K562 (cell line): ENCODE results near the gene COL6A1. TPM values are rescaled to one million over a fixed set of nuclear protein-coding genes. Genes with fewer than 3 reads are reported as not detected.

Experiments used
- ZKSCAN3 ChIP-seq: fragments of 250-450 bp; sonication (Bioruptor Pico); IDR thresholded peaks from 2 replicates; pipeline ENCODE4 v1.4.0; 2020
- polyA plus RNA-seq, 8 experiments: library from polyadenylated mRNA; depleted of rRNA in 4 of 8; stranded (reverse) in 5 of 8; unstranded in 3 of 8; fragments of >200 nt; fragmentation: Nextera tagmentation in 2 of 8; fragmentation: Illumina TruSeq in 1 of 8; extraction: Ambion mirVana in 2 of 8; extraction: Trizol in 1 of 8; gene quantifications; 2 replicates each; pipeline versions ENCODE4 v1.2.1 to v1.2.3, GENCODE V29; 2011 to 2014; ENCODE audit warnings: inconsistent platforms in 1 of 8, missing spikeins in 1 of 8
- total RNA-seq, 7 experiments: library from RNA; depleted of rRNA in 6 of 7; stranded (reverse); fragments of >200 nt in 6 of 7; fragmentation: Illumina TruSeq in 2 of 7; extraction: Trizol in 2 of 7; gene quantifications; 2 replicates each; pipeline versions ENCODE4 v1.2.1 to v1.2.3, GENCODE V29; 2011 to 2021; ENCODE audit warnings: low replicate concordance in 1 of 7
- TF ChIP-seq, protein P1 (sequence below): fragments of 450-650 bp; IDR thresholded peaks from 2 replicates; pipeline ENCODE4 v1.6.1; 2016; ENCODE audit warnings: mild to moderate bottlenecking, moderate library complexity
- TF ChIP-seq, protein P2 (sequence below): fragments of 450-650 bp; IDR thresholded peaks from 2 replicates; pipeline ENCODE4 v1.6.1; 2016
- TF ChIP-seq, protein P3 (sequence below): fragments of 450-650 bp; IDR thresholded peaks from 2 replicates; pipeline ENCODE4 v1.6.1; 2017; ENCODE audit warnings: antibody characterized with exemption, mild to moderate bottlenecking
- TF ChIP-seq, protein P4 (sequence below), 2 experiments: IDR thresholded peaks; 2 replicates each; pipeline ENCODE4 v1.6.1; 2011; ENCODE audit warnings: borderline replicate concordance in 1 of 2, control low read depth in 1 of 2, low read depth in 1 of 2, low read length in 1 of 2, mild to moderate bottlenecking in 1 of 2, mixed read lengths in 1 of 2, moderate library complexity in 1 of 2; ENCODE audit not compliant: insufficient read depth in 1 of 2, insufficient read length in 1 of 2, poor library complexity in 1 of 2, severe bottlenecking in 1 of 2; ENCODE audit errors: extremely low read depth in 1 of 2

COL6A1 gene
- total and polyA plus RNA-seq, 9 of the 15 experiments (the other 6 are each of a cell fraction or from before 2014, with no cell fraction given) = 0.07 to 1.3 (median 0.14) TPM; not detected in 3

DNA sequence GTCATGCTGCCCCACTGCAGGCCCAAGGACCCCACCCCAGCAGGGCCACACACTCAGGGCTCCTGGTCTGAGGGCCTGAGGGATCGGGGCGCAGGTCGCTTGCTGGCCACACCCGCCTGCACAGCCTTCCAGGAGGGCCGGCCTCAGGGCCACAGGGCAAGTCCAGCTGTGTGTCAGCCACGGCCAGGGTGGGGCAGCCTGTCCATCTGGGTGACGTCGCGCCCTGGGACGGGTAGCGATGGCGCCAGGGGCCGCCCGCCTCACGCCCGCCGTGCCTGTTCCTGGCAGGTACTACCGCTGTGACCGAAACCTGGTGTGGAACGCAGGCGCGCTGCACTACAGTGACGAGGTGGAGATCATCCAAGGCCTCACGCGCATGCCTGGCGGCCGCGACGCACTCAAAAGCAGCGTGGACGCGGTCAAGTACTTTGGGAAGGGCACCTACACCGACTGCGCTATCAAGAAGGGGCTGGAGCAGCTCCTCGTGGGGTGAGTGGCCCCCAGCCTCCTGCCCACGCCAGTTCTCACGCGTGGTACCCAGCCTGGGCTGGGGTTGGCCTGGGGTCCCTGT lies 2.5 kb downstream of the COL6A1 start (continued):
- TF ChIP-seq, protein P1, sequence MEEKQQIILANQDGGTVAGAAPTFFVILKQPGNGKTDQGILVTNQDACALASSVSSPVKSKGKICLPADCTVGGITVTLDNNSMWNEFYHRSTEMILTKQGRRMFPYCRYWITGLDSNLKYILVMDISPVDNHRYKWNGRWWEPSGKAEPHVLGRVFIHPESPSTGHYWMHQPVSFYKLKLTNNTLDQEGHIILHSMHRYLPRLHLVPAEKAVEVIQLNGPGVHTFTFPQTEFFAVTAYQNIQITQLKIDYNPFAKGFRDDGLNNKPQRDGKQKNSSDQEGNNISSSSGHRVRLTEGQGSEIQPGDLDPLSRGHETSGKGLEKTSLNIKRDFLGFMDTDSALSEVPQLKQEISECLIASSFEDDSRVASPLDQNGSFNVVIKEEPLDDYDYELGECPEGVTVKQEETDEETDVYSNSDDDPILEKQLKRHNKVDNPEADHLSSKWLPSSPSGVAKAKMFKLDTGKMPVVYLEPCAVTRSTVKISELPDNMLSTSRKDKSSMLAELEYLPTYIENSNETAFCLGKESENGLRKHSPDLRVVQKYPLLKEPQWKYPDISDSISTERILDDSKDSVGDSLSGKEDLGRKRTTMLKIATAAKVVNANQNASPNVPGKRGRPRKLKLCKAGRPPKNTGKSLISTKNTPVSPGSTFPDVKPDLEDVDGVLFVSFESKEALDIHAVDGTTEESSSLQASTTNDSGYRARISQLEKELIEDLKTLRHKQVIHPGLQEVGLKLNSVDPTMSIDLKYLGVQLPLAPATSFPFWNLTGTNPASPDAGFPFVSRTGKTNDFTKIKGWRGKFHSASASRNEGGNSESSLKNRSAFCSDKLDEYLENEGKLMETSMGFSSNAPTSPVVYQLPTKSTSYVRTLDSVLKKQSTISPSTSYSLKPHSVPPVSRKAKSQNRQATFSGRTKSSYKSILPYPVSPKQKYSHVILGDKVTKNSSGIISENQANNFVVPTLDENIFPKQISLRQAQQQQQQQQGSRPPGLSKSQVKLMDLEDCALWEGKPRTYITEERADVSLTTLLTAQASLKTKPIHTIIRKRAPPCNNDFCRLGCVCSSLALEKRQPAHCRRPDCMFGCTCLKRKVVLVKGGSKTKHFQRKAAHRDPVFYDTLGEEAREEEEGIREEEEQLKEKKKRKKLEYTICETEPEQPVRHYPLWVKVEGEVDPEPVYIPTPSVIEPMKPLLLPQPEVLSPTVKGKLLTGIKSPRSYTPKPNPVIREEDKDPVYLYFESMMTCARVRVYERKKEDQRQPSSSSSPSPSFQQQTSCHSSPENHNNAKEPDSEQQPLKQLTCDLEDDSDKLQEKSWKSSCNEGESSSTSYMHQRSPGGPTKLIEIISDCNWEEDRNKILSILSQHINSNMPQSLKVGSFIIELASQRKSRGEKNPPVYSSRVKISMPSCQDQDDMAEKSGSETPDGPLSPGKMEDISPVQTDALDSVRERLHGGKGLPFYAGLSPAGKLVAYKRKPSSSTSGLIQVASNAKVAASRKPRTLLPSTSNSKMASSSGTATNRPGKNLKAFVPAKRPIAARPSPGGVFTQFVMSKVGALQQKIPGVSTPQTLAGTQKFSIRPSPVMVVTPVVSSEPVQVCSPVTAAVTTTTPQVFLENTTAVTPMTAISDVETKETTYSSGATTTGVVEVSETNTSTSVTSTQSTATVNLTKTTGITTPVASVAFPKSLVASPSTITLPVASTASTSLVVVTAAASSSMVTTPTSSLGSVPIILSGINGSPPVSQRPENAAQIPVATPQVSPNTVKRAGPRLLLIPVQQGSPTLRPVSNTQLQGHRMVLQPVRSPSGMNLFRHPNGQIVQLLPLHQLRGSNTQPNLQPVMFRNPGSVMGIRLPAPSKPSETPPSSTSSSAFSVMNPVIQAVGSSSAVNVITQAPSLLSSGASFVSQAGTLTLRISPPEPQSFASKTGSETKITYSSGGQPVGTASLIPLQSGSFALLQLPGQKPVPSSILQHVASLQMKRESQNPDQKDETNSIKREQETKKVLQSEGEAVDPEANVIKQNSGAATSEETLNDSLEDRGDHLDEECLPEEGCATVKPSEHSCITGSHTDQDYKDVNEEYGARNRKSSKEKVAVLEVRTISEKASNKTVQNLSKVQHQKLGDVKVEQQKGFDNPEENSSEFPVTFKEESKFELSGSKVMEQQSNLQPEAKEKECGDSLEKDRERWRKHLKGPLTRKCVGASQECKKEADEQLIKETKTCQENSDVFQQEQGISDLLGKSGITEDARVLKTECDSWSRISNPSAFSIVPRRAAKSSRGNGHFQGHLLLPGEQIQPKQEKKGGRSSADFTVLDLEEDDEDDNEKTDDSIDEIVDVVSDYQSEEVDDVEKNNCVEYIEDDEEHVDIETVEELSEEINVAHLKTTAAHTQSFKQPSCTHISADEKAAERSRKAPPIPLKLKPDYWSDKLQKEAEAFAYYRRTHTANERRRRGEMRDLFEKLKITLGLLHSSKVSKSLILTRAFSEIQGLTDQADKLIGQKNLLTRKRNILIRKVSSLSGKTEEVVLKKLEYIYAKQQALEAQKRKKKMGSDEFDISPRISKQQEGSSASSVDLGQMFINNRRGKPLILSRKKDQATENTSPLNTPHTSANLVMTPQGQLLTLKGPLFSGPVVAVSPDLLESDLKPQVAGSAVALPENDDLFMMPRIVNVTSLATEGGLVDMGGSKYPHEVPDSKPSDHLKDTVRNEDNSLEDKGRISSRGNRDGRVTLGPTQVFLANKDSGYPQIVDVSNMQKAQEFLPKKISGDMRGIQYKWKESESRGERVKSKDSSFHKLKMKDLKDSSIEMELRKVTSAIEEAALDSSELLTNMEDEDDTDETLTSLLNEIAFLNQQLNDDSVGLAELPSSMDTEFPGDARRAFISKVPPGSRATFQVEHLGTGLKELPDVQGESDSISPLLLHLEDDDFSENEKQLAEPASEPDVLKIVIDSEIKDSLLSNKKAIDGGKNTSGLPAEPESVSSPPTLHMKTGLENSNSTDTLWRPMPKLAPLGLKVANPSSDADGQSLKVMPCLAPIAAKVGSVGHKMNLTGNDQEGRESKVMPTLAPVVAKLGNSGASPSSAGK = peak; percentile 57
- TF ChIP-seq, protein P2, sequence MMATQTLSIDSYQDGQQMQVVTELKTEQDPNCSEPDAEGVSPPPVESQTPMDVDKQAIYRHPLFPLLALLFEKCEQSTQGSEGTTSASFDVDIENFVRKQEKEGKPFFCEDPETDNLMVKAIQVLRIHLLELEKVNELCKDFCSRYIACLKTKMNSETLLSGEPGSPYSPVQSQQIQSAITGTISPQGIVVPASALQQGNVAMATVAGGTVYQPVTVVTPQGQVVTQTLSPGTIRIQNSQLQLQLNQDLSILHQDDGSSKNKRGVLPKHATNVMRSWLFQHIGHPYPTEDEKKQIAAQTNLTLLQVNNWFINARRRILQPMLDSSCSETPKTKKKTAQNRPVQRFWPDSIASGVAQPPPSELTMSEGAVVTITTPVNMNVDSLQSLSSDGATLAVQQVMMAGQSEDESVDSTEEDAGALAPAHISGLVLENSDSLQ = peak; percentile 81
- no peak for TF ChIP-seq ZKSCAN3
- TF ChIP-seq, protein P3, sequence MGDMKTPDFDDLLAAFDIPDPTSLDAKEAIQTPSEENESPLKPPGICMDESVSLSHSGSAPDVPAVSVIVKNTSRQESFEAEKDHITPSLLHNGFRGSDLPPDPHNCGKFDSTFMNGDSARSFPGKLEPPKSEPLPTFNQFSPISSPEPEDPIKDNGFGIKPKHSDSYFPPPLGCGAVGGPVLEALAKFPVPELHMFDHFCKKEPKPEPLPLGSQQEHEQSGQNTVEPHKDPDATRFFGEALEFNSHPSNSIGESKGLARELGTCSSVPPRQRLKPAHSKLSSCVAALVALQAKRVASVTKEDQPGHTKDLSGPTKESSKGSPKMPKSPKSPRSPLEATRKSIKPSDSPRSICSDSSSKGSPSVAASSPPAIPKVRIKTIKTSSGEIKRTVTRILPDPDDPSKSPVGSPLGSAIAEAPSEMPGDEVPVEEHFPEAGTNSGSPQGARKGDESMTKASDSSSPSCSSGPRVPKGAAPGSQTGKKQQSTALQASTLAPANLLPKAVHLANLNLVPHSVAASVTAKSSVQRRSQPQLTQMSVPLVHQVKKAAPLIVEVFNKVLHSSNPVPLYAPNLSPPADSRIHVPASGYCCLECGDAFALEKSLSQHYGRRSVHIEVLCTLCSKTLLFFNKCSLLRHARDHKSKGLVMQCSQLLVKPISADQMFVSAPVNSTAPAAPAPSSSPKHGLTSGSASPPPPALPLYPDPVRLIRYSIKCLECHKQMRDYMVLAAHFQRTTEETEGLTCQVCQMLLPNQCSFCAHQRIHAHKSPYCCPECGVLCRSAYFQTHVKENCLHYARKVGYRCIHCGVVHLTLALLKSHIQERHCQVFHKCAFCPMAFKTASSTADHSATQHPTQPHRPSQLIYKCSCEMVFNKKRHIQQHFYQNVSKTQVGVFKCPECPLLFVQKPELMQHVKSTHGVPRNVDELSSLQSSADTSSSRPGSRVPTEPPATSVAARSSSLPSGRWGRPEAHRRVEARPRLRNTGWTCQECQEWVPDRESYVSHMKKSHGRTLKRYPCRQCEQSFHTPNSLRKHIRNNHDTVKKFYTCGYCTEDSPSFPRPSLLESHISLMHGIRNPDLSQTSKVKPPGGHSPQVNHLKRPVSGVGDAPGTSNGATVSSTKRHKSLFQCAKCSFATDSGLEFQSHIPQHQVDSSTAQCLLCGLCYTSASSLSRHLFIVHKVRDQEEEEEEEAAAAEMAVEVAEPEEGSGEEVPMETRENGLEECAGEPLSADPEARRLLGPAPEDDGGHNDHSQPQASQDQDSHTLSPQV = no peak
- TF ChIP-seq, protein P4, sequence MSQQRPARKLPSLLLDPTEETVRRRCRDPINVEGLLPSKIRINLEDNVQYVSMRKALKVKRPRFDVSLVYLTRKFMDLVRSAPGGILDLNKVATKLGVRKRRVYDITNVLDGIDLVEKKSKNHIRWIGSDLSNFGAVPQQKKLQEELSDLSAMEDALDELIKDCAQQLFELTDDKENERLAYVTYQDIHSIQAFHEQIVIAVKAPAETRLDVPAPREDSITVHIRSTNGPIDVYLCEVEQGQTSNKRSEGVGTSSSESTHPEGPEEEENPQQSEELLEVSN (IDR thresholded peaks at IDR 0.05; ENCODE audit: borderline replicate concordance in 1 of 2, extremely low read depth in 1 of 2, insufficient read depth in 1 of 2, insufficient read length in 1 of 2, low read depth in 1 of 2, low read length in 1 of 2, poor library complexity in 1 of 2, severe bottlenecking in 1 of 2) = peak; percentile 35 to 63
